Caco-2 (cell line): Measurements from ENCODE around the gene TKTL1. TPM values are rescaled to one million over a fixed set of nuclear protein-coding genes. Genes with fewer than 3 reads are reported as not detected.
A peak's percentile ranks its signal among the peaks of the same experiment; 100 is the strongest.
"Not testable (repeated sequence)": the region's sequence is repeated elsewhere in the genome, so short reads cannot be mapped to it uniquely, and the experiment has no call there.

Experiments
- BruUV-seq: library from RNA; stranded (reverse); fragments of 400-500 nt; replicated peaks from 2 replicates; lab custom pipeline; 2021; lab: Mats Ljungman, UMichigan
- CTCF ChIA-PET: fragments of 300-600 bp; sonication (Branson Sonifier 250); formaldehyde crosslinking; loops from one replicate; lab custom pipeline; 2022; ENCODE audit warnings: antibody characterized with exemption; lab: Charles Lee
- POLR2A ChIA-PET: fragments of 300-600 bp; sonication (Branson Sonifier 250); formaldehyde crosslinking; loops from one replicate; lab custom pipeline; 2022; ENCODE audit warnings: antibody characterized with exemption; lab: Charles Lee
- DNase-seq, 2 experiments: peaks; one replicate each; pipeline versions ENCODE4 v3.0.0 to v3.0.0-alpha.2; 2020 to 2022
- H3K27me3 ChIP-seq: replicated peaks from 2 replicates; pipeline ENCODE4 v1.6.0; 2011; ENCODE audit warnings: low read length; ENCODE audit not compliant: control insufficient read depth, insufficient read depth
- H3K36me3 ChIP-seq: 2 replicates; pipeline ENCODE4 v1.5.1; 2011; ENCODE audit warnings: low read length; ENCODE audit not compliant: control insufficient read depth, insufficient read depth
- H3K4me1 ChIP-seq: fragments of 250-450 bp; sonication (Bioruptor Pico); 2 replicates; pipeline ENCODE4 v1.5.1; 2020; ENCODE audit warnings: mild to moderate bottlenecking
- H3K4me3 ChIP-seq: 2 replicates; pipeline ENCODE4 v1.5.1; 2011; ENCODE audit warnings: low read depth, mild to moderate bottlenecking, control low read depth, low read length
- H3K9me3 ChIP-seq: fragments of 250-450 bp; sonication (Bioruptor Pico); 2 replicates; pipeline ENCODE4 v1.5.1; 2020; ENCODE audit warnings: mild to moderate bottlenecking, moderate library complexity
- H3K27ac Mint-ChIP-seq: one replicate; pipeline ENCODE4 v1.8.0; 2022; ENCODE audit warnings: mixed read lengths; ENCODE audit not compliant: unreplicated experiment
- H3K27me3 Mint-ChIP-seq: one replicate; pipeline ENCODE4 v1.8.0; 2022; ENCODE audit warnings: mixed read lengths; ENCODE audit not compliant: insufficient read depth, unreplicated experiment
- H3K36me3 Mint-ChIP-seq: one replicate; pipeline ENCODE4 v1.8.0; 2022; ENCODE audit warnings: mild to moderate bottlenecking, mixed read lengths; ENCODE audit not compliant: insufficient read depth, unreplicated experiment
- H3K4me1 Mint-ChIP-seq: one replicate; pipeline ENCODE4 v1.8.0; 2022; ENCODE audit warnings: low read depth, mixed read lengths; ENCODE audit not compliant: unreplicated experiment
- H3K4me3 Mint-ChIP-seq: one replicate; pipeline ENCODE4 v1.8.0; 2022; ENCODE audit warnings: mild to moderate bottlenecking, moderate library complexity, mixed read lengths; ENCODE audit not compliant: unreplicated experiment
- H3K9me3 Mint-ChIP-seq: one replicate; pipeline ENCODE4 v1.8.0; 2022; ENCODE audit warnings: mixed read lengths; ENCODE audit not compliant: unreplicated experiment
- CTCF ChIP-seq, 2 experiments: fragments of 200-600 bp in 1 of 2; IDR thresholded peaks; 1 replicate in 1 of 2; 2 replicates in 1 of 2; pipeline versions ENCODE4 v1.5.1 to v1.8.0; 2011 to 2022; ENCODE audit warnings: antibody characterized with exemption in 1 of 2, control low read depth in 1 of 2, inconsistent platforms in 1 of 2, low read depth in 1 of 2, low read length in 1 of 2, mild to moderate bottlenecking in 1 of 2, moderate library complexity in 1 of 2; ENCODE audit not compliant: insufficient read depth in 1 of 2, severe bottlenecking in 1 of 2, unreplicated experiment in 1 of 2
- intact Hi-C: fragments of 100-400 bp; cut with micrococcal nuclease; formaldehyde crosslinking; loops from one replicate; pipeline ENCODE4 v1.10.0; 2022; ENCODE audit not compliant: unreplicated experiment
- total RNA-seq: library from RNA; stranded (reverse); gene quantifications from 2 replicates; pipeline ENCODE4 v1.2.3, GENCODE V29; 2022

Gene TKTL1
- total RNA-seq, 1 experiment from 2014 or later, result not detected

GRCh38 chrX:154334496-154334895 is 38.9 kb downstream of the TKTL1 start:
- CTCF ChIA-PET, result no interaction called here
- H3K36me3 ChIP-seq, result no peaks in the 10 kb centered on the region
- no peaks in the 10 kb centered on the region for H3K27me3 ChIP-seq
- Mint-ChIP-seq H3K36me3 (no peaks in the 10 kb centered on the region), H3K4me1 (no peaks in the 10 kb centered on the region), H3K27me3 (no peaks in the 10 kb centered on the region), H3K4me3 (no peak overlapping the region), H3K9me3 (no peaks in the 10 kb centered on the region), H3K27ac (no peak overlapping the region)
- H3K4me3 ChIP-seq, result no peak overlapping the region
- TF ChIP-seq CTCF (IDR thresholded peaks at IDR 0.05; ENCODE audit: insufficient read depth in 1 of 2, low read depth in 1 of 2, low read length in 1 of 2, severe bottlenecking in 1 of 2, unreplicated experiment in 1 of 2), result no peak
- no TSS peak for BruUV-seq
- no peaks in the 10 kb centered on the region for H3K4me1 ChIP-seq
- no peaks in the 10 kb centered on the region for H3K9me3 ChIP-seq
- intact Hi-C loops, result no loop called here
- no peak for DNase-seq
- POLR2A ChIA-PET, result no interaction called here

- H3K36me3 Mint-ChIP-seq, H3K9me3 ChIP-seq, H3K27ac Mint-ChIP-seq, intact Hi-C loops, BruUV-seq, H3K4me1 Mint-ChIP-seq, H3K27me3 ChIP-seq, H3K36me3 ChIP-seq, DNase-seq, H3K4me3 Mint-ChIP-seq, H3K27me3 Mint-ChIP-seq, CTCF ChIA-PET, H3K4me1 ChIP-seq, POLR2A ChIA-PET, H3K9me3 Mint-ChIP-seq: not testable (repeated sequence)
- 0 out of 2 replicates have a peak overlapping the region, but pooled peaks have one; percentile 18 for H3K4me3 ChIP-seq
These were observed 46.1 kb downstream of the TKTL1 start for GRCh38 chrX:154341399-154342298.

- H3K9me3 ChIP-seq, DNase-seq, CTCF ChIA-PET, POLR2A ChIA-PET, BruUV-seq, H3K4me3 Mint-ChIP-seq, H3K36me3 ChIP-seq, H3K4me3 ChIP-seq, H3K27me3 Mint-ChIP-seq, H3K27me3 ChIP-seq, H3K4me1 ChIP-seq, H3K4me1 Mint-ChIP-seq, intact Hi-C loops, H3K9me3 Mint-ChIP-seq, H3K27ac Mint-ChIP-seq: not testable (repeated sequence)
- peaks cover 12% of the 10 kb centered on the region for H3K36me3 Mint-ChIP-seq
These were observed 47.5 kb downstream of the TKTL1 start for GRCh38 chrX:154343063-154343462.

- H3K4me3 ChIP-seq, H3K27ac Mint-ChIP-seq, intact Hi-C loops, H3K9me3 Mint-ChIP-seq, CTCF ChIA-PET, DNase-seq, H3K4me1 Mint-ChIP-seq, POLR2A ChIA-PET, H3K4me3 Mint-ChIP-seq, H3K4me1 ChIP-seq, H3K27me3 ChIP-seq, H3K36me3 ChIP-seq, H3K27me3 Mint-ChIP-seq, H3K9me3 ChIP-seq: not testable (repeated sequence)
- BruUV-seq, result TSS peak; percentile 32
- H3K36me3 Mint-ChIP-seq, result peaks cover 17% of the 10 kb centered on the region
These were observed 48.0 kb downstream of the TKTL1 start for GRCh38 chrX:154343620-154344019.
